IMR-90 (cell line): Measurements from ENCODE around the gene ISG20L2. TPM values are rescaled to one million over a fixed set of nuclear protein-coding genes. Genes with fewer than 3 reads are reported as not detected.

Source experiments
- ATAC-seq: fragments of 200-7000 bp; cut with Tn5 transposase; 2 replicates; pipeline ENCODE4 v1.9.1; 2020; ENCODE audit warnings: low read depth, mild to moderate bottlenecking, moderate library complexity
- BruUV-seq: library from RNA; stranded (reverse); fragments of 400-500 nt; replicated peaks from 2 replicates; lab custom pipeline; 2021; lab: Mats Ljungman, UMichigan
- CTCF ChIA-PET: fragments of 300-600 bp; formaldehyde crosslinking; extraction: SDS; loops from one replicate; lab custom pipeline; 2021; ENCODE audit warnings: antibody characterized with exemption; lab: Yijun Ruan, JAX
- POLR2A ChIA-PET: fragments of 300-600 bp; sonication (Branson Sonifier 250); formaldehyde crosslinking; loops from one replicate; lab custom pipeline; 2022; ENCODE audit warnings: antibody characterized with exemption; ENCODE audit not compliant: unreplicated experiment; lab: Charles Lee
- DNase-seq: peaks from one replicate; pipeline ENCODE4 v3.0.0; 2013
- H2AFZ ChIP-seq: replicated peaks from 2 replicates; pipeline ENCODE3; 2013; ENCODE audit warnings: low read length, mild to moderate bottlenecking; ENCODE audit not compliant: poor library complexity
- H2AK5ac ChIP-seq: 2 replicates; pipeline ENCODE4 v1.6.1; 2013; ENCODE audit warnings: low read depth, low read length, inconsistent platforms
- H2AK9ac ChIP-seq: replicated peaks from 2 replicates; pipeline ENCODE3; 2013; ENCODE audit warnings: mild to moderate bottlenecking, low read depth, low read length, moderate library complexity; ENCODE audit not compliant: poor library complexity
- H2BK120ac ChIP-seq: 2 replicates; pipeline ENCODE4 v1.6.1; 2013; ENCODE audit warnings: low read depth, low read length, inconsistent platforms
- H2BK15ac ChIP-seq: 3 replicates; pipeline ENCODE4 v1.6.1; 2013; ENCODE audit warnings: low read depth, low read length, inconsistent platforms
- H2BK20ac ChIP-seq: 2 replicates; pipeline ENCODE4 v1.6.1; 2013; ENCODE audit warnings: low read depth, mild to moderate bottlenecking, inconsistent platforms, low read length, moderate library complexity
- H2BK5ac ChIP-seq: 2 replicates; pipeline ENCODE4 v1.6.1; 2013; ENCODE audit warnings: mild to moderate bottlenecking, low read depth, low read length, inconsistent platforms; ENCODE audit not compliant: poor library complexity, severe bottlenecking
- H3K14ac ChIP-seq: replicated peaks from 2 replicates; pipeline ENCODE4 v1.6.1; 2013; ENCODE audit warnings: low read depth, low read length, inconsistent platforms
- H3K18ac ChIP-seq: 2 replicates; pipeline ENCODE4 v1.6.1; 2013; ENCODE audit warnings: low read depth, low read length, control low read depth
- H3K23ac ChIP-seq: 2 replicates; pipeline ENCODE4 v1.6.1; 2013; ENCODE audit warnings: low read depth, low read length, inconsistent platforms
- H3K27ac ChIP-seq: 2 replicates; pipeline ENCODE4 v1.5.1; 2013; ENCODE audit warnings: mild to moderate bottlenecking, control low read depth, low read length; ENCODE audit not compliant: insufficient read depth
- H3K27me3 ChIP-seq: 2 replicates; pipeline ENCODE4 v1.6.1; 2013; ENCODE audit warnings: low read length; ENCODE audit not compliant: control insufficient read depth, insufficient read depth
- H3K36me3 ChIP-seq: 2 replicates; pipeline ENCODE4 v1.6.1; 2013; ENCODE audit warnings: low read length, mixed read lengths; ENCODE audit not compliant: control insufficient read depth, insufficient read depth
- H3K4ac ChIP-seq: 2 replicates; pipeline ENCODE4 v1.6.1; 2013; ENCODE audit warnings: low read depth, low read length, inconsistent platforms
- H3K4me1 ChIP-seq: 2 replicates; pipeline ENCODE4 v1.6.1; 2013; ENCODE audit warnings: low read length, mixed read lengths; ENCODE audit not compliant: control insufficient read depth, insufficient read depth
- H3K4me2 ChIP-seq: 2 replicates; pipeline ENCODE4 v1.6.1; 2013; ENCODE audit warnings: low read depth, mild to moderate bottlenecking, control low read depth, low read length, moderate library complexity
- H3K4me3 ChIP-seq: 2 replicates; pipeline ENCODE4 v1.5.1; 2013; ENCODE audit warnings: low read depth, mild to moderate bottlenecking, control low read depth, low read length, moderate library complexity; ENCODE audit not compliant: insufficient read depth
- H3K56ac ChIP-seq: 2 replicates; pipeline ENCODE4 v1.6.1; 2013; ENCODE audit warnings: low read length, inconsistent platforms; ENCODE audit not compliant: insufficient read depth; ENCODE audit errors: extremely low read depth
- H3K79me1 ChIP-seq, 2 experiments: 2 replicates each; pipeline ENCODE4 v1.6.1; 2013; ENCODE audit warnings: low read length in 2 of 2, inconsistent platforms in 1 of 2, low read depth in 1 of 2
- H3K9ac ChIP-seq: 2 replicates; pipeline ENCODE4 v1.6.1; 2013; ENCODE audit warnings: low read depth, low read length, control low read depth
- H3K9me1 ChIP-seq: 2 replicates; pipeline ENCODE4 v1.6.1; 2013; ENCODE audit warnings: low read length, inconsistent platforms; ENCODE audit not compliant: insufficient read depth
- H3K9me3 ChIP-seq: 2 replicates; pipeline ENCODE4 v1.6.1; 2013; ENCODE audit warnings: low read length; ENCODE audit not compliant: control insufficient read depth, insufficient read depth
- H4K20me1 ChIP-seq: 2 replicates; pipeline ENCODE4 v1.6.1; 2013; ENCODE audit warnings: low read length, inconsistent platforms; ENCODE audit not compliant: insufficient read depth
- H4K5ac ChIP-seq: 2 replicates; pipeline ENCODE4 v1.6.1; 2013; ENCODE audit warnings: mild to moderate bottlenecking, low read depth, low read length, control low read depth
- H4K8ac ChIP-seq, 2 experiments: 2 replicates each; pipeline ENCODE4 v1.6.1; 2013; ENCODE audit warnings: low read depth in 2 of 2, low read length in 2 of 2, control low read depth in 1 of 2, inconsistent platforms in 1 of 2
- H4K91ac ChIP-seq: 2 replicates; pipeline ENCODE4 v1.6.1; 2013; ENCODE audit warnings: low read depth, low read length, inconsistent platforms; ENCODE audit not compliant: insufficient read depth
- BHLHE40 ChIP-seq: fragments of 150-350 bp; IDR thresholded peaks from 2 replicates; pipeline ENCODE4 v1.6.1; 2016; ENCODE audit warnings: mild to moderate bottlenecking, low read depth, low read length
- CHD1 ChIP-seq: IDR thresholded peaks from 2 replicates; pipeline ENCODE4 v1.6.1; 2012; ENCODE audit warnings: low read depth, low read length, improper control_type of control experiment
- FOS ChIP-seq: fragments of 150-350 bp; IDR thresholded peaks from 2 replicates; pipeline ENCODE4 v1.6.1; 2016; ENCODE audit warnings: low read depth, low read length
- MAFK ChIP-seq: IDR thresholded peaks from 2 replicates; pipeline ENCODE4 v1.6.1; 2012; ENCODE audit warnings: low read depth, low read length, improper control_type of control experiment
- MAZ ChIP-seq: IDR thresholded peaks from 2 replicates; pipeline ENCODE4 v1.6.1; 2012; ENCODE audit warnings: low read depth, mild to moderate bottlenecking, low read length, improper control_type of control experiment, moderate library complexity, borderline replicate concordance
- MXI1 ChIP-seq: IDR thresholded peaks from 2 replicates; pipeline ENCODE4 v1.6.1; 2012; ENCODE audit warnings: low read depth, mild to moderate bottlenecking, low read length, moderate library complexity, borderline replicate concordance
- NFE2L2 ChIP-seq: fragments of 150-350 bp; IDR thresholded peaks from 2 replicates; pipeline ENCODE4 v1.6.1; 2016; ENCODE audit warnings: low read depth, mild to moderate bottlenecking, low read length
- POLR2A ChIP-seq: IDR thresholded peaks from 2 replicates; pipeline ENCODE4 v1.6.1; 2012; ENCODE audit warnings: mild to moderate bottlenecking, low read depth, low read length
- SMC3 ChIP-seq: fragments of 150-350 bp; IDR thresholded peaks from 2 replicates; pipeline ENCODE4 v1.6.1; 2016; ENCODE audit warnings: low read depth, mild to moderate bottlenecking, antibody characterized with exemption, low read length, moderate library complexity
- WGBS, 2 experiments: methylation state at CpG; one replicate each; pipeline versions ENCODE4 v1.1.5 to v1.1.7; 2013; ENCODE audit warnings: missing lambda C conversion rate in 2 of 2; ENCODE audit not compliant: insufficient read length in 1 of 2; ENCODE audit errors: extremely low coverage in 2 of 2; 5-methylcytosine and 5-hydroxymethylcytosine counted together
- dilution Hi-C: fragments of 300-500 bp; cut with HindIII; formaldehyde crosslinking; loops from one replicate; pipeline ENCODE4 v1.14.3; 2018; ENCODE audit warnings: low sequenced_read_pairs; ENCODE audit not compliant: unreplicated experiment
- in situ Hi-C: fragments of 300-500 bp; cut with MboI; formaldehyde crosslinking; loops from 3 replicates; pipeline ENCODE4 v1.14.3; 2019; ENCODE audit warnings: low sequenced_read_pairs, inconsistent platforms, mixed read lengths
- intact Hi-C: fragments of 100-400 bp; cut with micrococcal nuclease; formaldehyde crosslinking; loops from 2 replicates; pipeline ENCODE4 v1.10.0; 2022
- polyA plus RNA-seq, 3 experiments: library from polyadenylated mRNA; depleted of rRNA; stranded (reverse); fragments of >200 nt; gene quantifications; 2 replicates each; pipeline ENCODE4 v1.2.3, GENCODE V29; 2012; ENCODE audit warnings: low replicate concordance in 1 of 3
- total RNA-seq: library from RNA; depleted of rRNA; stranded (reverse); fragments of >200 nt; gene quantifications from 2 replicates; pipeline ENCODE4 v1.2.3, GENCODE V29; 2012

ISG20L2 gene
- total and polyA plus RNA-seq, 2 of the 4 experiments (the other 2 are of a cell fraction) = 17.0 to 27.3 TPM

GRCh38 chr1:156708218-156708661, 20.3 kb downstream of the ISG20L2 start:
- H4K91ac ChIP-seq = no peak overlapping the region
- no peak overlapping the region for H4K8ac ChIP-seq
- H3K27ac ChIP-seq = no peak overlapping the region
- H3K9me3 ChIP-seq = no peaks in the 10 kb centered on the region
- peaks cover 3% of the 10 kb centered on the region; the same call in 1 of the 2 replicates for H3K9me1 ChIP-seq
- H3K79me1 ChIP-seq = no peaks in the 10 kb centered on the region
- no peak overlapping the region for H2BK120ac ChIP-seq
- no TSS peak for BruUV-seq
- no peak for DNase-seq
- no peak overlapping the region for H3K9ac ChIP-seq
- peaks cover 52% of the 10 kb centered on the region for H3K4me1 ChIP-seq
- CTCF ChIA-PET = interaction anchor here (6.9 kb wide), 1 partner anchor 18 kb away, joined by 54 read pairs; no protein-coding TSS in a partner anchor
- in situ Hi-C loops = no loop called here
- no peaks in the 10 kb centered on the region for H4K20me1 ChIP-seq
- intact Hi-C loops = loop anchor here (2.0 kb wide), 1 partner anchor 17 kb away; no protein-coding TSS in a partner anchor
- no peak overlapping the region; the same call in 1 of the 2 replicates for H2AK5ac ChIP-seq
- WGBS, 2 experiments = 20% methylated on average over 2 of the region's 4 CpGs; no CpG with 5 or more reads in 1 of the 2 experiments
- H3K4ac ChIP-seq = peak overlapping the region; percentile 74
- no peak overlapping the region for H2BK20ac ChIP-seq
- no peak for ATAC-seq
- H3K23ac ChIP-seq = no peak overlapping the region
- H3K14ac ChIP-seq = no peak overlapping the region
- no peak overlapping the region for H2BK15ac ChIP-seq
- POLR2A ChIA-PET = no interaction called here
- TF ChIP-seq POLR2A = no peak
- no peak for TF ChIP-seq BHLHE40
- no peak for TF ChIP-seq FOS
- TF ChIP-seq NFE2L2 = no peak
- no peak for TF ChIP-seq CHD1
- TF ChIP-seq MXI1 = no peak
- no peak for TF ChIP-seq MAZ
- no peak for TF ChIP-seq MAFK
- TF ChIP-seq SMC3 = no peak
- no peak overlapping the region for H2BK5ac ChIP-seq
- H3K27me3 ChIP-seq = peaks cover 5% of the 10 kb centered on the region
- peak overlapping the region; percentile 49 for H2AFZ ChIP-seq
- no peak overlapping the region for H4K5ac ChIP-seq
- no peak overlapping the region for H3K4me3 ChIP-seq
- H3K18ac ChIP-seq = no peak overlapping the region
- H3K4me2 ChIP-seq = no peak overlapping the region
- peak overlapping the region; percentile 87 for H2AK9ac ChIP-seq
- dilution Hi-C loops = no loop called here
- no peak overlapping the region for H3K56ac ChIP-seq
- no peaks in the 10 kb centered on the region for H3K36me3 ChIP-seq
